A549 (cell line): ENCODE data around the gene LDLRAD3.

Experiments used
- CEBPB ChIP-seq, 2 experiments: fragments of >200 bp in 1 of 2; sonication (Bioruptor Twin) in 1 of 2; formaldehyde crosslinking in 1 of 2; IDR thresholded peaks; 2 replicates each; pipeline ENCODE4 v1.6.1; 2012 to 2016
- CHD4 ChIP-seq: fragments of 200-600 bp; sonication (generic); IDR thresholded peaks from 2 replicates; pipeline ENCODE4 v1.6.1; 2016; ENCODE audit warnings: antibody characterized with exemption, mild to moderate bottlenecking, borderline replicate concordance
- ESRRA ChIP-seq: fragments of 150-350 bp; IDR thresholded peaks from 2 replicates; pipeline ENCODE4 v1.6.1; 2014; ENCODE audit warnings: mild to moderate bottlenecking, low read length, borderline replicate concordance
- MAZ ChIP-seq: fragments of 150-350 bp; IDR thresholded peaks from 2 replicates; pipeline ENCODE4 v1.6.1; 2014; ENCODE audit warnings: antibody characterized with exemption, low read depth, low read length, borderline replicate concordance
- PBX3 ChIP-seq: IDR thresholded peaks from 2 replicates; pipeline ENCODE4 v1.6.1; 2012
- POLR2A ChIP-seq: IDR thresholded peaks from 2 replicates; pipeline ENCODE4 v1.6.1; 2012; ENCODE audit warnings: mild to moderate bottlenecking, low read length
- RAD21 ChIP-seq, 2 experiments: fragments of >200 bp in 1 of 2; sonication (Bioruptor Twin) in 1 of 2; formaldehyde crosslinking in 1 of 2; IDR thresholded peaks in 1 of 2; conservative IDR thresholded peaks in 1 of 2; 2 replicates in 1 of 2; 3 replicates in 1 of 2; pipeline ENCODE4 v1.6.1; 2012 to 2018; ENCODE audit warnings: inconsistent platforms in 1 of 2
- RCOR1 ChIP-seq: fragments of 150-350 bp; IDR thresholded peaks from 2 replicates; pipeline ENCODE4 v1.6.1; 2014; ENCODE audit warnings: antibody characterized with exemption, low read length, low read depth
- RFX5 ChIP-seq: fragments of 450-650 bp; IDR thresholded peaks from 2 replicates; pipeline ENCODE4 v1.7.1; 2014; ENCODE audit warnings: antibody characterized with exemption, mild to moderate bottlenecking, moderate library complexity
- TFCP2L1 ChIP-seq: fragments of 250-450 bp; sonication (Bioruptor Pico); IDR thresholded peaks from 2 replicates; pipeline ENCODE4 v1.5.0; 2021; ENCODE audit warnings: mild to moderate bottlenecking
- ZC3H11A ChIP-seq: fragments of 450-650 bp; IDR thresholded peaks from 2 replicates; pipeline ENCODE4 v1.6.1; 2014; ENCODE audit warnings: antibody characterized with exemption, mild to moderate bottlenecking
- ZNF302 ChIP-seq: fragments of 250-450 bp; sonication (Bioruptor Pico); IDR thresholded peaks from 2 replicates; pipeline ENCODE4 v1.9.0; 2021; ENCODE audit warnings: inconsistent platforms, mild to moderate bottlenecking, moderate library complexity
- TF ChIP-seq, protein P1 (sequence below): fragments of >200 bp; sonication (Bioruptor Twin); formaldehyde crosslinking; IDR thresholded peaks from 3 replicates; pipeline ENCODE4 v1.5.1; 2016
- TF ChIP-seq, protein P2 (sequence below): fragments of 200-600 bp; sonication (generic); IDR thresholded peaks from 2 replicates; pipeline ENCODE4 v1.6.1; 2016; ENCODE audit warnings: antibody characterized with exemption, mild to moderate bottlenecking, moderate library complexity

- TF ChIP-seq CHD4 = no peak
- TF ChIP-seq RAD21 (conservative IDR thresholded peaks at IDR 0.05 in 1 of 2, IDR thresholded peaks at IDR 0.05 in 1 of 2) = no peak
- no peak for TF ChIP-seq POLR2A
- no peak for TF ChIP-seq RCOR1
- TF ChIP-seq, protein P1, sequence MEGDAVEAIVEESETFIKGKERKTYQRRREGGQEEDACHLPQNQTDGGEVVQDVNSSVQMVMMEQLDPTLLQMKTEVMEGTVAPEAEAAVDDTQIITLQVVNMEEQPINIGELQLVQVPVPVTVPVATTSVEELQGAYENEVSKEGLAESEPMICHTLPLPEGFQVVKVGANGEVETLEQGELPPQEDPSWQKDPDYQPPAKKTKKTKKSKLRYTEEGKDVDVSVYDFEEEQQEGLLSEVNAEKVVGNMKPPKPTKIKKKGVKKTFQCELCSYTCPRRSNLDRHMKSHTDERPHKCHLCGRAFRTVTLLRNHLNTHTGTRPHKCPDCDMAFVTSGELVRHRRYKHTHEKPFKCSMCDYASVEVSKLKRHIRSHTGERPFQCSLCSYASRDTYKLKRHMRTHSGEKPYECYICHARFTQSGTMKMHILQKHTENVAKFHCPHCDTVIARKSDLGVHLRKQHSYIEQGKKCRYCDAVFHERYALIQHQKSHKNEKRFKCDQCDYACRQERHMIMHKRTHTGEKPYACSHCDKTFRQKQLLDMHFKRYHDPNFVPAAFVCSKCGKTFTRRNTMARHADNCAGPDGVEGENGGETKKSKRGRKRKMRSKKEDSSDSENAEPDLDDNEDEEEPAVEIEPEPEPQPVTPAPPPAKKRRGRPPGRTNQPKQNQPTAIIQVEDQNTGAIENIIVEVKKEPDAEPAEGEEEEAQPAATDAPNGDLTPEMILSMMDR = no peak
- TF ChIP-seq CEBPB (IDR thresholded peaks at IDR 0.05) = no peak
- no peak for TF ChIP-seq PBX3
- no peak for TF ChIP-seq MAZ
- TF ChIP-seq ESRRA = no peak
- no peak for TF ChIP-seq ZC3H11A
- no peak for TF ChIP-seq RFX5
- no peak for TF ChIP-seq TFCP2L1 (CRISPR knock-in tag)
- TF ChIP-seq, protein P2, sequence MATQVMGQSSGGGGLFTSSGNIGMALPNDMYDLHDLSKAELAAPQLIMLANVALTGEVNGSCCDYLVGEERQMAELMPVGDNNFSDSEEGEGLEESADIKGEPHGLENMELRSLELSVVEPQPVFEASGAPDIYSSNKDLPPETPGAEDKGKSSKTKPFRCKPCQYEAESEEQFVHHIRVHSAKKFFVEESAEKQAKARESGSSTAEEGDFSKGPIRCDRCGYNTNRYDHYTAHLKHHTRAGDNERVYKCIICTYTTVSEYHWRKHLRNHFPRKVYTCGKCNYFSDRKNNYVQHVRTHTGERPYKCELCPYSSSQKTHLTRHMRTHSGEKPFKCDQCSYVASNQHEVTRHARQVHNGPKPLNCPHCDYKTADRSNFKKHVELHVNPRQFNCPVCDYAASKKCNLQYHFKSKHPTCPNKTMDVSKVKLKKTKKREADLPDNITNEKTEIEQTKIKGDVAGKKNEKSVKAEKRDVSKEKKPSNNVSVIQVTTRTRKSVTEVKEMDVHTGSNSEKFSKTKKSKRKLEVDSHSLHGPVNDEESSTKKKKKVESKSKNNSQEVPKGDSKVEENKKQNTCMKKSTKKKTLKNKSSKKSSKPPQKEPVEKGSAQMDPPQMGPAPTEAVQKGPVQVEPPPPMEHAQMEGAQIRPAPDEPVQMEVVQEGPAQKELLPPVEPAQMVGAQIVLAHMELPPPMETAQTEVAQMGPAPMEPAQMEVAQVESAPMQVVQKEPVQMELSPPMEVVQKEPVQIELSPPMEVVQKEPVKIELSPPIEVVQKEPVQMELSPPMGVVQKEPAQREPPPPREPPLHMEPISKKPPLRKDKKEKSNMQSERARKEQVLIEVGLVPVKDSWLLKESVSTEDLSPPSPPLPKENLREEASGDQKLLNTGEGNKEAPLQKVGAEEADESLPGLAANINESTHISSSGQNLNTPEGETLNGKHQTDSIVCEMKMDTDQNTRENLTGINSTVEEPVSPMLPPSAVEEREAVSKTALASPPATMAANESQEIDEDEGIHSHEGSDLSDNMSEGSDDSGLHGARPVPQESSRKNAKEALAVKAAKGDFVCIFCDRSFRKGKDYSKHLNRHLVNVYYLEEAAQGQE = no peak
- TF ChIP-seq ZNF302 (CRISPR knock-in tag) = no peak
Observed at GRCh38 chr11:36114095-36114494, 170.2 kb downstream of the LDLRAD3 start.
